Measurements from ENCODE around the gene ADORA2A. TPM values are rescaled to one million over a fixed set of nuclear protein-coding genes. Genes with fewer than 3 reads are reported as not detected.
A peak's percentile ranks its signal among the peaks of the same experiment; 100 is the strongest.

ADORA2A gene
- total and polyA plus RNA-seq, 10 of the 15 experiments (the other 5 are each of a cell fraction or from before 2014, with no cell fraction given) = 0.69 to 31.2 (median 18.3) TPM

GRCh38 chr22:24463071-24463760 lies 35.8 kb downstream of the ADORA2A start:
- ChIA-PET POLR2A (interaction anchor here (0.7 to 1.3 kb wide), 3 partner anchors 19 to 41 kb away, joined by 3 to 6 read pairs (median 4); no protein-coding TSS in a partner anchor), SMC1A (ENCODE audit: uncharacterized antibody, unreplicated experiment) (interaction anchor here (1.2 to 1.3 kb wide), 2 partner anchors 14 to 19 kb away, joined by 4 to 5 read pairs; no protein-coding TSS in a partner anchor), CTCF (interaction anchor here (1.0 to 1.7 kb wide), 2 partner anchors 10 to 18 kb away, joined by 5 to 8 read pairs; no protein-coding TSS in a partner anchor), RAD21 (ENCODE audit: unreplicated experiment) (interaction anchor here (0.7 kb wide), 1 partner anchor 137 kb away, joined by 3 read pairs; no protein-coding TSS in a partner anchor)
- in situ Hi-C loops (cut with MboI) (no loop called here), intact Hi-C loops (cut with micrococcal nuclease; ENCODE audit: unreplicated experiment) (no loop called here)
- Histone ChIP-seq H3K4me2 (ENCODE audit: control insufficient read depth, insufficient read depth) (no peak overlapping the region), H3K4me3 (no peak overlapping the region), H3K27me3 (replicated peaks in 1 of 2; ENCODE audit: control insufficient read depth in 2 of 2, insufficient read depth in 2 of 2, low read length in 1 of 2) (no peaks in the 10 kb centered on the region), H3K79me2 (ENCODE audit: control insufficient read depth, insufficient read depth, low read length) (no peaks in the 10 kb centered on the region), H3K9me3 (replicated peaks; ENCODE audit: control insufficient read depth, insufficient read depth, low read length) (no peaks in the 10 kb centered on the region), H3K4me1 (ENCODE audit: control insufficient read depth, insufficient read depth, low read length) (peaks cover 14% of the 10 kb centered on the region), H3K27ac (ENCODE audit: control insufficient read depth, insufficient read depth) (no peak overlapping the region), H2AFZ (ENCODE audit: control insufficient read depth, low read depth, low read length) (peak overlapping the region; percentile 75), H3K9ac (ENCODE audit: control insufficient read depth, insufficient read depth, low read length) (no peak overlapping the region), H3K36me3 (ENCODE audit: control insufficient read depth in 2 of 2, insufficient read depth in 2 of 2, low read length in 1 of 2) (no peaks in the 10 kb centered on the region), H4K20me1 (ENCODE audit: control insufficient read depth, insufficient read depth) (no peaks in the 10 kb centered on the region)
- TF ChIP-seq RUNX3 (IDR thresholded peaks at IDR 0.05; ENCODE audit: low read length) (peak; percentile 42; the same call in 1 of the 2 replicates), CREB1 (IDR thresholded peaks at IDR 0.05; ENCODE audit: low read depth) (0 out of 2 replicates have a peak, but pooled peaks have one; percentile 11), ZNF217 (IDR thresholded peaks at IDR 0.05) (no peak)
- FAIRE-seq (no peak), DNase-seq (ENCODE audit: low read depth, low spot score) (no peak), ATAC-seq (no peak; the same call in 2 of the 3 replicates)
- 36% methylated on average over 6 of the region's 6 CpGs for WGBS (ENCODE audit: insufficient coverage, insufficient replicate concordance, low lambda C conversion rate, missing lambda C conversion rate)
- BruUV-seq (replicated peaks) = no TSS peak

GRCh38 chr22:24465566-24465965 lies 38.2 kb downstream of the ADORA2A start:
- no peaks in the 10 kb centered on the region for H4K20me1 ChIP-seq (ENCODE audit: control insufficient read depth, insufficient read depth)
- no peak overlapping the region for H3K4me2 ChIP-seq (ENCODE audit: control insufficient read depth, insufficient read depth)
- no TSS peak for BruUV-seq (replicated peaks)
- H3K27ac ChIP-seq (ENCODE audit: control insufficient read depth, insufficient read depth) = no peak overlapping the region
- 60% methylated on average over 5 of the region's 5 CpGs for WGBS (ENCODE audit: insufficient coverage, insufficient replicate concordance, low lambda C conversion rate, missing lambda C conversion rate)
- no peaks in the 10 kb centered on the region for H3K27me3 ChIP-seq (replicated peaks in 1 of 2; ENCODE audit: control insufficient read depth in 2 of 2, insufficient read depth in 2 of 2, low read length in 1 of 2)
- no peaks in the 10 kb centered on the region for H3K36me3 ChIP-seq (ENCODE audit: control insufficient read depth in 2 of 2, insufficient read depth in 2 of 2, low read length in 1 of 2)
- H3K9me3 ChIP-seq (replicated peaks; ENCODE audit: control insufficient read depth, insufficient read depth, low read length) = no peaks in the 10 kb centered on the region
- peaks cover 10% of the 10 kb centered on the region for H3K4me1 ChIP-seq (ENCODE audit: control insufficient read depth, insufficient read depth, low read length)
- RAD21 ChIA-PET (ENCODE audit: unreplicated experiment) = interaction anchor here (1.2 to 1.3 kb wide), 2 partner anchors 18 to 31 kb away, joined by 3 read pairs; no protein-coding TSS in a partner anchor
- CTCF ChIA-PET = interaction anchor here (0.9 to 1.8 kb wide), 5 partner anchors 12 to 37 kb away, joined by 3 to 5 read pairs (median 3); no protein-coding TSS in a partner anchor
- H3K9ac ChIP-seq (ENCODE audit: control insufficient read depth, insufficient read depth, low read length) = no peak overlapping the region
- SMC1A ChIA-PET (ENCODE audit: uncharacterized antibody, unreplicated experiment) = interaction anchor here (1.0 to 1.6 kb wide), 5 partner anchors 10 to 41 kb away, joined by 4 to 5 read pairs (median 4); no protein-coding TSS in a partner anchor
- ATAC-seq = no peak
- no peak for TF ChIP-seq PBX3 (IDR thresholded peaks at IDR 0.05; ENCODE audit: insufficient replicate concordance, low read depth, low read length)
- TF ChIP-seq, protein P1, sequence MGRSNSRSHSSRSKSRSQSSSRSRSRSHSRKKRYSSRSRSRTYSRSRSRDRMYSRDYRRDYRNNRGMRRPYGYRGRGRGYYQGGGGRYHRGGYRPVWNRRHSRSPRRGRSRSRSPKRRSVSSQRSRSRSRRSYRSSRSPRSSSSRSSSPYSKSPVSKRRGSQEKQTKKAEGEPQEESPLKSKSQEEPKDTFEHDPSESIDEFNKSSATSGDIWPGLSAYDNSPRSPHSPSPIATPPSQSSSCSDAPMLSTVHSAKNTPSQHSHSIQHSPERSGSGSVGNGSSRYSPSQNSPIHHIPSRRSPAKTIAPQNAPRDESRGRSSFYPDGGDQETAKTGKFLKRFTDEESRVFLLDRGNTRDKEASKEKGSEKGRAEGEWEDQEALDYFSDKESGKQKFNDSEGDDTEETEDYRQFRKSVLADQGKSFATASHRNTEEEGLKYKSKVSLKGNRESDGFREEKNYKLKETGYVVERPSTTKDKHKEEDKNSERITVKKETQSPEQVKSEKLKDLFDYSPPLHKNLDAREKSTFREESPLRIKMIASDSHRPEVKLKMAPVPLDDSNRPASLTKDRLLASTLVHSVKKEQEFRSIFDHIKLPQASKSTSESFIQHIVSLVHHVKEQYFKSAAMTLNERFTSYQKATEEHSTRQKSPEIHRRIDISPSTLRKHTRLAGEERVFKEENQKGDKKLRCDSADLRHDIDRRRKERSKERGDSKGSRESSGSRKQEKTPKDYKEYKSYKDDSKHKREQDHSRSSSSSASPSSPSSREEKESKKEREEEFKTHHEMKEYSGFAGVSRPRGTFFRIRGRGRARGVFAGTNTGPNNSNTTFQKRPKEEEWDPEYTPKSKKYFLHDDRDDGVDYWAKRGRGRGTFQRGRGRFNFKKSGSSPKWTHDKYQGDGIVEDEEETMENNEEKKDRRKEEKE (IDR thresholded peaks at IDR 0.05) = no peak
- no peak for TF ChIP-seq BRCA1 (IDR thresholded peaks at IDR 0.05; ENCODE audit: low read depth, low read length)
- no peak for TF ChIP-seq YBX1 (IDR thresholded peaks at IDR 0.05)
- TF ChIP-seq NBN (IDR thresholded peaks at IDR 0.05) = no peak
- no peak for TF ChIP-seq FOS (IDR thresholded peaks at IDR 0.05; ENCODE audit: borderline replicate concordance, extremely low read depth, insufficient read length)
- no peak for TF ChIP-seq ESRRA (IDR thresholded peaks at IDR 0.05; ENCODE audit: low read length)
- intact Hi-C loops (cut with micrococcal nuclease; ENCODE audit: unreplicated experiment) = no loop called here
- POLR2A ChIA-PET = interaction anchor here (2.2 kb wide), 1 partner anchor 9 kb away, joined by 7 read pairs; no protein-coding TSS in a partner anchor
- no peak overlapping the region for H3K4me3 ChIP-seq
- FAIRE-seq = no peak
- H3K79me2 ChIP-seq (ENCODE audit: control insufficient read depth, insufficient read depth, low read length) = no peaks in the 10 kb centered on the region
- no peak for DNase-seq (ENCODE audit: low read depth, low spot score)
- H2AFZ ChIP-seq (ENCODE audit: control insufficient read depth, low read depth, low read length) = no peak overlapping the region
- in situ Hi-C loops (cut with MboI) = no loop called here
